ENCODE data around the gene HS3ST3A1. TPM values are rescaled to one million over a fixed set of nuclear protein-coding genes. Genes with fewer than 3 reads are reported as not detected.

Gene HS3ST3A1
- total and polyA plus RNA-seq, 8 donors = 0.56 to 10.7 (median 1.8) TPM; not detected in 1

GRCh38 chr17:13484020-13484419, 117.7 kb downstream of the HS3ST3A1 start:
- no peak for DNase-seq
- Histone ChIP-seq H3K36me3 (no peaks in the 10 kb centered on the region), H3K9me3 (peaks cover 6 to 23% (median 19%) of the 10 kb centered on the region in 4 donors), H3K27ac (no peak overlapping the region), H3K4me3 (no peak overlapping the region), H3K4me1 (no peaks in the 10 kb centered on the region), H3K27me3 (no peaks in the 10 kb centered on the region)
- TF ChIP-seq CTCF (IDR thresholded peaks at IDR 0.05) (no peak), POLR2AphosphoS5 (IDR thresholded peaks at IDR 0.05) (no peak), POLR2A (IDR thresholded peaks at IDR 0.05) (no peak), EP300 (IDR thresholded peaks at IDR 0.05) (no peak)
- intact Hi-C loops (cut with DNase I; ENCODE audit: low total_unique reads) = no loop called here
- WGBS, 5 donors = 87 to 96% (median 92%) methylated on average over 4 of the region's 4 CpGs

GRCh38 chr17:13480877-13481276, 120.9 kb downstream of the HS3ST3A1 start:
- DNase-seq = no peak
- TF ChIP-seq POLR2A (IDR thresholded peaks at IDR 0.05) = no peak
- no peak for TF ChIP-seq CTCF (IDR thresholded peaks at IDR 0.05)
- no peak for TF ChIP-seq POLR2AphosphoS5 (IDR thresholded peaks at IDR 0.05)
- TF ChIP-seq EP300 (IDR thresholded peaks at IDR 0.05) = no peak
- no peak overlapping the region for H3K27ac ChIP-seq
- no peak overlapping the region for H3K4me3 ChIP-seq
- H3K27me3 ChIP-seq = no peaks in the 10 kb centered on the region
- intact Hi-C loops (cut with DNase I; ENCODE audit: low total_unique reads) = no loop called here
- H3K9me3 ChIP-seq = peaks cover 6 to 23% (median 19%) of the 10 kb centered on the region in 4 donors
- no peaks in the 10 kb centered on the region for H3K36me3 ChIP-seq
- H3K4me1 ChIP-seq = no peaks in the 10 kb centered on the region

- Histone ChIP-seq H3K27me3 (no peaks in the 10 kb centered on the region), H3K27ac (no peak overlapping the region), H3K4me1 (no peaks in the 10 kb centered on the region), H3K4me3 (no peak overlapping the region), H3K36me3 (no peaks in the 10 kb centered on the region), H3K9me3 (peaks cover 6 to 23% (median 21%) of the 10 kb centered on the region in 4 donors)
- intact Hi-C loops (cut with DNase I; ENCODE audit: low total_unique reads) = no loop called here
- WGBS, 5 donors = 62 to 91% (median 77%) methylated on average over 2 of the region's 2 CpGs
- no peak for TF ChIP-seq EP300 (IDR thresholded peaks at IDR 0.05)
- no peak for TF ChIP-seq POLR2A (IDR thresholded peaks at IDR 0.05)
- no peak for TF ChIP-seq CTCF (IDR thresholded peaks at IDR 0.05)
- TF ChIP-seq POLR2AphosphoS5 (IDR thresholded peaks at IDR 0.05) = no peak
- no peak for DNase-seq
Observed at GRCh38 chr17:13478326-13478830, 123.4 kb downstream of the HS3ST3A1 start.

- no peak for DNase-seq
- Histone ChIP-seq H3K27me3 (no peaks in the 10 kb centered on the region), H3K27ac (no peak overlapping the region), H3K4me3 (no peak overlapping the region), H3K4me1 (no peaks in the 10 kb centered on the region), H3K9me3 (peaks cover 6 to 23% (median 21%) of the 10 kb centered on the region in 4 donors), H3K36me3 (no peaks in the 10 kb centered on the region)
- TF ChIP-seq POLR2A (IDR thresholded peaks at IDR 0.05) (no peak), EP300 (IDR thresholded peaks at IDR 0.05) (no peak), CTCF (IDR thresholded peaks at IDR 0.05) (no peak), POLR2AphosphoS5 (IDR thresholded peaks at IDR 0.05) (no peak)
- intact Hi-C loops (cut with DNase I; ENCODE audit: low total_unique reads) = no loop called here
Observed at GRCh38 chr17:13477180-13477611, 124.5 kb downstream of the HS3ST3A1 start.
